ELR (cell line): ENCODE measurements around the gene SPG7.
A peak's percentile ranks its signal among the peaks of the same experiment; 100 is the strongest.
"Not testable (repeated sequence)": the region's sequence is repeated elsewhere in the genome, so short reads cannot be mapped to it uniquely, and the experiment has no call there.

Source experiments
- DNase-seq: peaks from one replicate; pipeline ENCODE4 v3.0.0-alpha.2; 2015; ENCODE audit warnings: low read depth

The SPG7 gene

GRCh38 chr16:89581045-89581695 lies 73.0 kb downstream of the SPG7 start:
- peak; percentile 100 for DNase-seq

DNA sequence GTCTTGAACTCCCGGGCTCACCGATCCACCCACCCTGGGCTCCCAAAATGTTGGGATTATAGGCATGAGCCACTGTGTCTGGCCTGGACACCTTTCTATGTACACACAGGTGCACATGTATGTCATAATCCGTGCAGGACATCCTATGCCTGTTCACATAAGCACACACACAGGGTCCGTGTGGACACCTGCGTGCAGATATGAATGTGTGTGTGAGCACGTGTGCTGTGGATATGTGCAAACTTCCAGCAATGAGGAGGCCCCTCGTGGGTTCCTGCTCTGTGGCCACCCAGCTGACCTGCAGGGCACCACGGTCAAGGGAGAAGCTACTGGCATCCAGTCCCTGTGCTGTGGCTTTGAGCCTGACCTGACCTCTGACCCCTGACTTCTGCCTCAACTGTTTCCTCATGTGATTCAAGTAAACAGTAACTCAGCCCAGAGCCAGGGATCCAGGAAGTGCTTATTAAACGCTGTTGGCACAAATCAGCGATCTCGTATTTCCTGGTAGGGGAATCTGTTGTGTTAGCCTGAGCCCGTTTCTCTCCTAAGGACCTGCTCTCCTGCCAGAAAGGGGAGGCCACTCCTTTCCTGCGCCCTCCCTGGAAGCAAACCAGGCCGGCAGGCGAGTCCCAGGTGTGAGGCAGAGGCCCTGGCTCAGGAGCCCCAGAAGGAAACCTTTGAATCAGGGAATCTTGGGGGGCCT lies 73.8 kb downstream of the SPG7 start:
- DNase-seq: peak; percentile 72

- DNase-seq: no peak
These were observed 74.5 kb downstream of the SPG7 start for GRCh38 chr16:89582614-89583196.

DNA sequence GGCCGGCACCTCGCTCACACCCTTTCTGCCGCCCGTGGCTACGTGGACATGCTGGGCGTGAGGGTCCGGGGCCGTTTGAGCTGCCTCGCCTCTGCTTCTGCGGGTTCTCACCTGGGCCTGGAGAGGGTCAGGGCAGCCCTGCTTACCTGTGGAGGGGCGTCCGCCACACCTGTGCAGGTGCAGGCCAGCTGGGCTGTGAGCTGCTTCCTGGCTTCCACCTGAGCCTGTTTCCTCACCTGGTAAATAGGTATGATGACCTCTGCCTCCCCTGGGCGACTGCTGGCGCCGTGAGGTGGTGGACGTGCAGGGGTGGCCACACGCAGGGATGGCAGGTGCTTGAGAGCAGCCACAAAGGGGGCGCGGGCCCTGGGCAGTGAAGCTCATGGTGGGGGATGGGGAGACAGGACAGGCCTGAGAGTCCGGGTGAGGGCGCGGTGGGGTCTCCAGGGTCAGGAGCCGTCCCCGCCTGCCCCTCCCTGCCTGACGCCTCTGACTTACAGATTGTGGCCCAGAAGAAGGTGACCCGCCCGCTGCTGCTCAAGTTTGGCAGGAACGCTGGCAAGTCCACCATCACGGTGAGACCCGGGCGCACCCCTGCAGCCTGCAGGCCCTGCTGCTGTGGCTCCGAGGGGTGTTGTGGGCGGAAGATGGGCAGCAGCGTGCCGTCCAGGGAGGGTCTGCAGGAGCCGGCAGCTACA lies 75.1 kb downstream of the SPG7 start:
- DNase-seq: no peak

GRCh38 chr16:89583895-89584644 lies 75.9 kb downstream of the SPG7 start:
- no peak for DNase-seq

DNA sequence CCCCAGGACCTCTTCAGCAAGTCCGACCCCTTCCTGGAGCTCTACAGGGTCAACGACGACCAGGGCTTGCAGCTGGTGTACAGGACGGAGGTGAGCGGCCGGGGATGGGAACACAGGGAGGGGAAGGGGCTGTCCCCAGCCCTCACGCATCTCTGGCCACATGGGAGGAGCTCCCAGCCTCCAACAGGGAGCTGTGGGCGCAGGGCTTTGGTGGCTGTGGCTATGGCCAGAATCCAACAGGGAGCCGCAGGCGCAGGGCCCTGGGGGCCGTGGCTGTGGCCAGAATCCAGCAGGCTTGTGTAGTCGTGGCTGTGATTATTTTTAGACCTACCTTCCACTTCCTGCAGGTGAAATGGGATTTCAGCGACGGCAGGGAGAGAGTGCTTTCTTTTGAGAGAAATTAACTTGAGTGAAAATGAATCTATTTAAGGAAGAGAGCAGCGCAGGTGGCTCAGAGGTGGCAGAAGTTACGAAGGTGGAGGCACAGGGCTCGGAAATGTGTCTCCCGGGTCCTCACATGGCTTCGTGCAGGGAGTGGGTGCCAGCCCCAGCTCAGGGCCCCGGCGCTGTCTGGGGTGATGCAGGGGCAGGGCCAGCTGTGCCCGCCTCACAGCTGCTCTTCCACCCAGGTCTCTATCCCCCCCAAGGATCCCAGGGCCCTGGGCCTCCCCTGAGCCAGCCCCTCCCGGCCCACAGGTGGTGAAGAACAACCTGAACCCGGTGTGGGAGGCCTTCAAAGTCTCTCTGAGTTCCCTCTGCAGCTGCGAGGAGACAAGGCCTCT lies 76.8 kb downstream of the SPG7 start:
- no peak for DNase-seq

- no peak for DNase-seq
These were observed 78.0 kb downstream of the SPG7 start for GRCh38 chr16:89586218-89586617.

DNA sequence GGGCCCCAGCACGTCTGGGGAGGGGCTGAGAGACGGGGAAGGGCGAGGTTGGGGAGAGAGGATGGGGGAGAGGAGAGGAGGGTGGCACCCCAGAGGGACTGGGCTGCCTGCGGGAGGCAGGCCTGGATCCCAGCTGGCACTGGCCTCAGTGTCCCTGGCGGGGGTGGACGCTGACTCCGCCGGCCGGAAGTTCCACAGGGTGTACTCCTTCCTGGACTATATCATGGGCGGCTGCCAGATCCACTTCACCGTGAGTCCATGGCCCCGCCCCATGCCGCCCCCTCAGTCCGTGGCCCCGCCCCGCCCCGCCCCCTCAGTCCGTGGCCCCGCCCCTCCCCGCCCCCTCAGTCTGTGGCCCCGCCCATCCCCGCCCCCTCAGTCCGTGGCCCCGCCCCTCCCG lies 78.7 kb downstream of the SPG7 start:
- peak; percentile 55 for DNase-seq

DNA sequence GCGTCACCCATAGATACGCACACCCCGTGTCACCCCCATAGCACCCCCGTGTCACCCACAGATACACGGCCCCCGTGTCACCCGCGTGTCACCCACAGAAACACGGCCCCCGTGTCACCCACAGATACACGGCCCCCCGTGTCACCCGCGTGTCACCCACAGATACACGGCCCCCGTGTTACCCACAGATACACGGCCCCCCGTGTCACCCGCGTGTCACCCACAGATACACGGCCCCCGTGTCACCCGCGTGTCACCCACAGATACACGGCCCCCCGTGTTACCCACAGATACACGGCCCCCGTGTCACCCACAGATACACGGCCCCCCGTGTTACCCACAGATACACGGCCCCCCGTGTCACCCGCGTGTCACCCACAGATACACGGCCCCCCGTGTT lies 79.5 kb downstream of the SPG7 start:
- DNase-seq: not testable (repeated sequence)

GRCh38 chr16:89588413-89589109 lies 80.4 kb downstream of the SPG7 start:
- no peak for DNase-seq

GRCh38 chr16:89589241-89589926 lies 81.2 kb downstream of the SPG7 start:
- no peak for DNase-seq

DNA sequence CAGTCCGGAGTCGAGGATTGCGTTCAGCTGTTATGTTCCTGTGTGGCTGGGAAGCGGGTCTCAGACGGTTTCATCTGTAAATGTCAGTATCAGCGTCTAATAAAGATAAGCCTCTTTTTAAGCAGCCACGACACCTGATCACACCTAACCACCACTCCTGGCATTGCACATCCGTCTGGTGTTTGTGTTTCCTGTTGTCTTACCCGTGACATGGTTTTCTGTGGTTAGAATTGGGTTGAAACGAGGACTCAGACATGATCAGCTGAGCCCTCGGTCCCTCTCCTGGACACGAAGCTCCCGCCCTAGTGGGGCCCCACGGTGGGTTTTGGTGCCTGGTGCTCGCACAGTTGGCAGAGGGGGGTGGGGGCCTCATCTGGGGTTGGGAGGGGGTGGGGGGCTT lies 85.6 kb downstream of the SPG7 start:
- DNase-seq: no peak

- no peak for DNase-seq
These were observed 87.3 kb downstream of the SPG7 start for GRCh38 chr16:89595330-89596060.

DNA sequence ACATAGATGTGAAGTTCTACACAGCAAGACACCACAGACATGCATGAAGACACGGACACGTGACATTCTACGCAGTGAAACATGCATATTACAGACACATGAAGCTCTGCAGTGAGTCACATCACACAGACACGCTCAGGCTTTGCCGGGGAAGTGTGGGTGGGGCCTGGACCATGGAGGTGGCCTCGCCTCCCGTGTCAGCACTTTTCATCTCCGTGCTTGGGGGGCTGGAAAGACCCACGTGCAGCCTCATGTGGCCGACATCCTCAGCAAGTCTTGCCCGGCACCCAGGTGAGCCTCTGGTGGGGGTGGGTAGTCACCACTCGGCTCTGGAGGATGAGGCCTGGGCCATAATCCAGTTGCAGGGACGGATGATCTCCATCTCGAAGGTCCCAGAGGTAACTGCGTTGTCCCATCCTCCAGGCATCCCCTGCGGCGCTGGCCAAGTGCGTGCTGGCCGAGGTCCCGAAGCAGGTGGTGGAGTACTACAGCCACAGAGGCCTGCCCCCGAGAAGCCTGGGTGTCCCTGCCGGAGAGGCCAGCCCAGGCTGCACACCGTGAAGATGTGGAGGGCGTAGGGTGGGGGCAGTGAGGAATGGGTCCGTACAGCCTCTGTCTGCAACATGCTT lies 88.0 kb downstream of the SPG7 start:
- DNase-seq: no peak

DNA sequence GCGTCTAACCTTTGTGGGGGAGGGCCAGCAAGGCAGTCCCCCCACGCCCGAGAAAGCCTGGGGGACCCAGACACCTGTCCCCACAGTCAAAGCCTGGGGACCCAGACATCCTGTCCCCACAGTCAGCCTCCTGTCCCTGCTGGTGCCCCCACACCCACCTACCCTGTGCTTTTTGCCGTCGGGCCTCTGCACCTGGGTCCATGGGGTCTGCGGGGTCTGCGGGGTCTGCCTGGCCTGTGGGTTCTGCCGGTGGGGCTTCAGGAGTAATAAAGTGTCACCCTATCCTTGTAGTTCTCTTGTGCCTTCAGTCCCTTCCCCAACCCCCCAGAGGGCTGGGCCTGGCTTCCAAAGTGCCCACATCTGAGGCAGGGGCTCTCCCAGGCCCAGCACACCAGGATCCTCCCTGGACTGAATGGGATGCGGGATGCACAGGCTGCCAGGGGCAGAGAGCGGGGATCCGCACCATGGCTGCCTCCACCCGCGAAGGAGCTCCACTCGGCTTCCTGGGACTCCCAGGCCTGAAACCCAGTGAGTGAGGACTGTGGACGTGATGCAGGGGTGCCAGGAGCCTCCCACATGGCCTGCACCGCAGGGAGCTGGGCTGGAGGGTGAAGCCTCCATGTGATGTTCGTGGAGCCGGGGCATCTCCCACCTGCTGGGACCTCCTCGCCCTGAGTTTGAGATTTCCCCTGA lies 88.9 kb downstream of the SPG7 start:
- DNase-seq: no peak

DNA sequence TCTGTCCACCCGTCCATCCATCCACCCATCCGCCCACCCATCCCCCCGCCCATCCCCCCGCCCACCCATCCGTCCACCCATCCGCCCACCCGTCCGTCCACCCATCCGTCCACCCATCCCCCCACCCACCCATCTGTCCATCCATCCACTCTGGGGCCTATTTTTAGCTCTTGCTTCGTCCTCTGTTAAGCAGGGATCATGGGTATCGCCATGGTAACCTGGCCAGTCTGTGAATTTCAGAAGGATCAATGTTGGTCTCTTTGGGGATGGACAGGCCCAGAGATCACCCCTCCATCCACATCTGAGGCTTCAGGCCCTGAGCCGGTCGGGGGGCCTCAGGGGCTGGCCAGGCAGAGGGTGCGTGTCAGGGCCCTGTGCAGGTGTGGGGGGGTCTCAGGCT lies 90.0 kb downstream of the SPG7 start:
- DNase-seq: peak; percentile 69

DNA sequence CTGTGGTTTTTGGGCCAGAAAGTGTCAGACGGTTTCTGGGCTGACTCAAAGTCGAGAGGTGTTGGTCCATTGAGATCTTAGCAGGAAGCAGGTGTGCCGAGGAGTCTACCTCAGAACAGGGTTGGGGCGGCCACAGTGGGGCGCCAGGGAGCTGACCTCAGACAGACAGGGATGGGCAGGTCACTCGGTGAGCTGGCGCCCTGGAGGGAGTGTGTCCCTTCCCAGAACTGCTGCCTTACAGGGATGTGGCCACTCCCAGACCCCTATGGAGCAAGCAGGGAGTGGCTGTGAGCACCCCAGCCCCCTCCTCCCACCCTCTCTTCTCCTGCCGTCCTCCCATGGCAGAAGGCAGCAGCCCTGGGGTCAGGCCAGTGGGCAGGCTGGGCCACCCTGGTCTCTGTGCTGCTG lies 91.3 kb downstream of the SPG7 start:
- DNase-seq: peak; percentile 70

DNA sequence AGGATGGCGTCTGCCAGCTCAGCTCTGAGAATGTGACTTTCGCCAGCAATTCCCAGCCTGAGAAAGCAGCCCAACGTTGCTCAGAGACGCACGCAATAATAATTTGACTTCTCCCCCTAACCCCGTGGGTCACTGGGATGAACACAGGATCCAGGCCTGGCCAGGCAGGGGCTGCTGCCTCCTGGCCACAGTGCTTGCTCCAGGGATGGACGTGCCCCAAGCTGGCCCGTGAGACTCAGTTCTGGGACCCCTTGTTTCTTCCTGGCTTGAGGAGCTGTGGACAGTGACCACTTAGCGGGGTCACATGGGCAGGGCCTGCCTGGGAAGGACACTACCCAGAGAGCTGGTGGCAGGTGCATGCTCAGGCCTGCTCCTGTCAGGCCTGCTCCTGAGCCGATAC lies 91.7 kb downstream of the SPG7 start:
- no peak for DNase-seq
